HL-60 (cell line): Measurements from ENCODE around the gene TMEM145.
"Not testable (repeated sequence)": the region's sequence is repeated elsewhere in the genome, so short reads cannot be mapped to it uniquely, and the experiment has no call there.

Source experiments
- DNase-seq, 2 experiments: peaks; one replicate each; pipeline ENCODE4 v3.0.0-alpha.2; 2010 to 2020; ENCODE audit warnings: low read depth in 1 of 2, low spot score in 1 of 2
- H3K27ac ChIP-seq: fragments of 250-450 bp; sonication (Bioruptor Pico); replicated peaks from 2 replicates; pipeline ENCODE4 v1.5.1; 2020; ENCODE audit warnings: mild to moderate bottlenecking, moderate library complexity
- H3K27me3 ChIP-seq: fragments of 250-450 bp; sonication (Bioruptor Pico); 2 replicates; pipeline ENCODE4 v1.5.1; 2021; ENCODE audit warnings: mild to moderate bottlenecking, moderate library complexity; ENCODE audit not compliant: insufficient read depth, poor library complexity, severe bottlenecking
- H3K4me3 ChIP-seq: replicated peaks from 2 replicates; pipeline ENCODE4 v1.5.1; 2011; ENCODE audit warnings: mild to moderate bottlenecking, control low read depth, low read length; ENCODE audit not compliant: insufficient read depth
- CTCF ChIP-seq: IDR thresholded peaks from one replicate; pipeline ENCODE4 v1.5.1; 2011; ENCODE audit warnings: low read length, control low read depth, inconsistent platforms; ENCODE audit not compliant: insufficient read depth
- GABPA ChIP-seq: IDR thresholded peaks from 2 replicates; pipeline ENCODE4 v1.6.1; 2012; ENCODE audit warnings: low read depth
- POLR2AphosphoS5 ChIP-seq: IDR thresholded peaks from 2 replicates; pipeline ENCODE4 v1.6.1; 2012; ENCODE audit warnings: low read depth
- SPI1 ChIP-seq: IDR thresholded peaks from 2 replicates; pipeline ENCODE4 v1.6.1; 2012; ENCODE audit warnings: low read depth, mild to moderate bottlenecking, borderline replicate concordance
- TF ChIP-seq, protein P1 (sequence below): IDR thresholded peaks from 2 replicates; pipeline ENCODE4 v1.6.1; 2012; ENCODE audit warnings: low read depth; ENCODE audit not compliant: insufficient replicate concordance

TMEM145 gene

GRCh38 chr19:42339922-42340321 is 26.8 kb downstream of the TMEM145 start:
- not testable (repeated sequence) for H3K4me3 ChIP-seq, H3K27me3 ChIP-seq, DNase-seq, H3K27ac ChIP-seq

DNA sequence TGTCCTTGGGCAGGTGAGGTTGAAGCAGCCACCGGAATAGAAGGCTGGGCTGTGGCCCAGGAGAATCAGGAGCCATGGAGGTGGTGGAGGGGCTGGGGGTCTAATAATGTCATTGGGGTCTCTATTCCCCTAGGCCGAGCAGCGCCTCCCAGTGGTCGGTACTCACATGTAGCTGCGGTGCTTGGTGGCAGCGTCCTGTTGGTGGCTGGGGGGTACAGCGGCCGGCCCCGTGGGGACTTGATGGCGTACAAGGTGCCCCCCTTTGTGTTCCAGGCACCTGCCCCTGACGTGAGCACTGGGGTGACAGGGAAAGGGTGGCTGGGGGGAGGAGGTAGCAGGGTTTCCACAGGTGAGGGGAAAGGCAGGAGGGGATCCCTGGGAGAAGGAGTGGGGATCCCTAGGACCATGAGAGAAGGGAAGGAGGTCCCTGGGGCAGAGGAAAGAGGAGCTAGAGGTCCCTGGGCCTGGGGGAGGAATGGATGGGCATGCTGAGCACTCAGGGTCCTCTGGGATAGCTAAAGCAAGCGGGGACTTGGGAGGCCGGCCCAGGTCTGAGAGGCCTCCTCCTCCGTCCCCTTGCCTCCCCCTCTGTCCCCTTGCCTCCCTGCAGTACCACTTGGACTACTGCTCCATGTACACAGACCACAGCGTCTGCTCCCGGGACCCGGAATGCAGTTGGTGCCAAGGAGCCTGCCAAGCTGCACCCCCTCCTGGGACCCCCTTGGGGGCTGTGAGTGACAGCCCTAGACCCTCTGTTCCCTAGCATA is 30.4 kb downstream of the TMEM145 start:
- H3K27me3 ChIP-seq, result no peaks in the 10 kb centered on the region
- no peak for TF ChIP-seq SPI1
- no peak for TF ChIP-seq GABPA
- TF ChIP-seq, protein P1, sequence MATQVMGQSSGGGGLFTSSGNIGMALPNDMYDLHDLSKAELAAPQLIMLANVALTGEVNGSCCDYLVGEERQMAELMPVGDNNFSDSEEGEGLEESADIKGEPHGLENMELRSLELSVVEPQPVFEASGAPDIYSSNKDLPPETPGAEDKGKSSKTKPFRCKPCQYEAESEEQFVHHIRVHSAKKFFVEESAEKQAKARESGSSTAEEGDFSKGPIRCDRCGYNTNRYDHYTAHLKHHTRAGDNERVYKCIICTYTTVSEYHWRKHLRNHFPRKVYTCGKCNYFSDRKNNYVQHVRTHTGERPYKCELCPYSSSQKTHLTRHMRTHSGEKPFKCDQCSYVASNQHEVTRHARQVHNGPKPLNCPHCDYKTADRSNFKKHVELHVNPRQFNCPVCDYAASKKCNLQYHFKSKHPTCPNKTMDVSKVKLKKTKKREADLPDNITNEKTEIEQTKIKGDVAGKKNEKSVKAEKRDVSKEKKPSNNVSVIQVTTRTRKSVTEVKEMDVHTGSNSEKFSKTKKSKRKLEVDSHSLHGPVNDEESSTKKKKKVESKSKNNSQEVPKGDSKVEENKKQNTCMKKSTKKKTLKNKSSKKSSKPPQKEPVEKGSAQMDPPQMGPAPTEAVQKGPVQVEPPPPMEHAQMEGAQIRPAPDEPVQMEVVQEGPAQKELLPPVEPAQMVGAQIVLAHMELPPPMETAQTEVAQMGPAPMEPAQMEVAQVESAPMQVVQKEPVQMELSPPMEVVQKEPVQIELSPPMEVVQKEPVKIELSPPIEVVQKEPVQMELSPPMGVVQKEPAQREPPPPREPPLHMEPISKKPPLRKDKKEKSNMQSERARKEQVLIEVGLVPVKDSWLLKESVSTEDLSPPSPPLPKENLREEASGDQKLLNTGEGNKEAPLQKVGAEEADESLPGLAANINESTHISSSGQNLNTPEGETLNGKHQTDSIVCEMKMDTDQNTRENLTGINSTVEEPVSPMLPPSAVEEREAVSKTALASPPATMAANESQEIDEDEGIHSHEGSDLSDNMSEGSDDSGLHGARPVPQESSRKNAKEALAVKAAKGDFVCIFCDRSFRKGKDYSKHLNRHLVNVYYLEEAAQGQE, result no peak
- no peak for TF ChIP-seq POLR2AphosphoS5
- no peak for TF ChIP-seq CTCF
- H3K4me3 ChIP-seq, result no peak overlapping the region
- DNase-seq, result no peak
- H3K27ac ChIP-seq, result no peak overlapping the region

- no peaks in the 10 kb centered on the region for H3K27me3 ChIP-seq
- no peak overlapping the region for H3K4me3 ChIP-seq
- no peak for DNase-seq
- H3K27ac ChIP-seq, result no peak overlapping the region
- TF ChIP-seq GABPA (no peak), POLR2AphosphoS5 (no peak), SPI1 (no peak), CTCF (no peak)
- TF ChIP-seq, protein P1, result no peak
Observed at GRCh38 chr19:42344336-42344893, 31.3 kb downstream of the TMEM145 start.

DNA sequence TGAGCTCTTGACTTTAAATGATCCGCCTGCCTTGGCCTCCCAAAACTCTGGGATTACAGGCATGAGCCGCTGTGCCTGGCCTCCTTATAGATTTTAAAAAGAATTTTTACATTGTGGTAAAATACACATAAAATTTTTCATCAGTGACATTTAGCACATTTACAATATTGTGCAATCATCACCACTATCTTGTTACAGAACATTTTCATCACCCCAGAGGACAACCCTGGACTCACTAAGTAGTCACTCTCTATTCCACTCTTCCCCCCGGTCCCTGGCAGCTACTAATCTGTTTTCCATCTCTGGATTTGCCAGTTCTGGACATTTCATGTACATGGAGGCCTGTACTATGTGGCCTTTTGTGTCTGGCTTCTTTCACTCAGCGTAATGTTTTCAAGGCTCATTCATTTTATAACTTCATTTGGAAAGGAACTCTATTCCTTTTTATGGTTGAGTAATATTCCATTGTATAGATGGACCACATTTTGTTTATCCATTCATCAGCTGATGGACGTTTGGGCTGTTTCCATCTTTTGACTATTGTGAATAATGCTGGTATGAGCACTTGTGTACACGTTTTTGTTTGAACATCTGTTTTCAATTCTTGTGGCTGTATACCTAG is 32.2 kb downstream of the TMEM145 start:
- Histone ChIP-seq H3K4me3 (no peak overlapping the region), H3K27me3 (no peaks in the 10 kb centered on the region), H3K27ac (no peak overlapping the region)
- TF ChIP-seq POLR2AphosphoS5, result no peak
- TF ChIP-seq, protein P1, result no peak
- no peak for TF ChIP-seq SPI1
- no peak for TF ChIP-seq CTCF
- TF ChIP-seq GABPA, result no peak
- no peak for DNase-seq
